Esophagus squamous epithelium (tissue), 4 donors: ENCODE measurements around the gene ZDHHC8.

ENCODE experiments used
- CTCF ChIP-seq, 6 experiments: fragments of 450-650 bp in 4 of 6; fragments of 200-600 bp in 2 of 6; sonication (generic) in 2 of 6; IDR thresholded peaks; one replicate each; pipeline ENCODE4 v1.5.1; 2016 to 2019; ENCODE audit warnings: antibody characterized with exemption in 6 of 6, mild to moderate bottlenecking in 4 of 6, moderate library complexity in 4 of 6
- POLR2A ChIP-seq, 4 donors: fragments of 450-650 bp; IDR thresholded peaks; one replicate each; pipeline ENCODE4 v1.6.1; 2017; ENCODE audit warnings: antibody characterized with exemption in 4 of 4, mild to moderate bottlenecking in 4 of 4, moderate library complexity in 3 of 4

- TF ChIP-seq CTCF (IDR thresholded peaks at IDR 0.05), result no peak
- no peak for TF ChIP-seq POLR2A (IDR thresholded peaks at IDR 0.05)
These were observed 1.9 kb upstream of the ZDHHC8 start for GRCh38 chr22:20129747-20130014.
